ENCODE measurements around the gene TOP1. TPM values are rescaled to one million over a fixed set of nuclear protein-coding genes. Genes with fewer than 3 reads are reported as not detected.

The TOP1 gene
- polyA plus RNA-seq, 1 of the 3 experiments (the other 2 are of a cell fraction), result 11.9 TPM

GRCh38 chr20:41079066-41079465 is 50.4 kb downstream of the TOP1 start:
- CTCF ChIA-PET, result interaction anchor here (0.7 to 3.1 kb wide), 13 partner anchors 7 to 228 kb away, joined by 3 to 10 read pairs (median 4); no protein-coding TSS in a partner anchor
- DNase-seq, result no peak
- 92% methylated on average over 2 of the region's 2 CpGs for WGBS (ENCODE audit: low lambda C conversion rate)
- peaks cover 68 to 76% of the 10 kb centered on the region in 2 experiments for H3K36me3 ChIP-seq (replicated peaks in 1 of 2; ENCODE audit: control insufficient read depth in 1 of 2, insufficient read depth in 2 of 2, low read length in 1 of 2)
- peak overlapping the region; percentile 71 to 73; a peak in 2 of 4 replicates for H3K27ac ChIP-seq (ENCODE audit: low read depth in 2 of 2, low read length in 1 of 2)
- POLR2A ChIA-PET, result no interaction called here
- no peaks in the 10 kb centered on the region for H3K27me3 ChIP-seq (ENCODE audit: insufficient read depth)
- H3K9me2 ChIP-seq, result no peaks in the 10 kb centered on the region
- H3K4me2 ChIP-seq, result peak overlapping the region; percentile 53
- peaks cover 9% of the 10 kb centered on the region for H3F3A ChIP-seq (replicated peaks; ENCODE audit: insufficient read depth)
- no peak overlapping the region for H3K9ac ChIP-seq
- H3K4me1 ChIP-seq (ENCODE audit: control insufficient read depth in 1 of 2, insufficient read depth in 2 of 2, low read depth in 1 of 2, low read length in 1 of 2), result peaks cover 12 to 28% of the 10 kb centered on the region in 2 experiments
- H4K20me1 ChIP-seq (ENCODE audit: insufficient read depth), result peaks cover 9% of the 10 kb centered on the region
- no peak overlapping the region for H2AFZ ChIP-seq (ENCODE audit: low read depth)
- TF ChIP-seq REST (IDR thresholded peaks at IDR 0.05; ENCODE audit: low read depth, low read length) (no peak), SMC3 (IDR thresholded peaks at IDR 0.05; ENCODE audit: low read depth, low read length) (no peak), FOXM1 (IDR thresholded peaks at IDR 0.05; ENCODE audit: low read depth) (no peak), MAX (IDR thresholded peaks at IDR 0.05; ENCODE audit: low read depth) (no peak), NFIC (IDR thresholded peaks at IDR 0.05; ENCODE audit: borderline replicate concordance) (no peak), ELF1 (IDR thresholded peaks at IDR 0.05) (no peak), TCF12 (IDR thresholded peaks at IDR 0.05) (no peak), JUND (IDR thresholded peaks at IDR 0.05) (no peak), RFX5 (IDR thresholded peaks at IDR 0.05; ENCODE audit: low read length) (no peak), TAF1 (IDR thresholded peaks at IDR 0.05; ENCODE audit: borderline replicate concordance, low read depth, low read length) (no peak), RAD21 (IDR thresholded peaks at IDR 0.05; ENCODE audit: low read length) (no peak), GATA2 (CRISPR knock-in tag; IDR thresholded peaks at IDR 0.05) (no peak), FOXJ3 (CRISPR knock-in tag; IDR thresholded peaks at IDR 0.05) (no peak), CTCF (IDR thresholded peaks at IDR 0.05) (no peak), EP300 (IDR thresholded peaks at IDR 0.05; ENCODE audit: borderline replicate concordance in 1 of 2, low read depth in 1 of 2, low read length in 1 of 2) (no peak), SIN3A (IDR thresholded peaks at IDR 0.05; ENCODE audit: borderline replicate concordance, low read depth, low read length) (no peak)
- TF ChIP-seq, protein P1, sequence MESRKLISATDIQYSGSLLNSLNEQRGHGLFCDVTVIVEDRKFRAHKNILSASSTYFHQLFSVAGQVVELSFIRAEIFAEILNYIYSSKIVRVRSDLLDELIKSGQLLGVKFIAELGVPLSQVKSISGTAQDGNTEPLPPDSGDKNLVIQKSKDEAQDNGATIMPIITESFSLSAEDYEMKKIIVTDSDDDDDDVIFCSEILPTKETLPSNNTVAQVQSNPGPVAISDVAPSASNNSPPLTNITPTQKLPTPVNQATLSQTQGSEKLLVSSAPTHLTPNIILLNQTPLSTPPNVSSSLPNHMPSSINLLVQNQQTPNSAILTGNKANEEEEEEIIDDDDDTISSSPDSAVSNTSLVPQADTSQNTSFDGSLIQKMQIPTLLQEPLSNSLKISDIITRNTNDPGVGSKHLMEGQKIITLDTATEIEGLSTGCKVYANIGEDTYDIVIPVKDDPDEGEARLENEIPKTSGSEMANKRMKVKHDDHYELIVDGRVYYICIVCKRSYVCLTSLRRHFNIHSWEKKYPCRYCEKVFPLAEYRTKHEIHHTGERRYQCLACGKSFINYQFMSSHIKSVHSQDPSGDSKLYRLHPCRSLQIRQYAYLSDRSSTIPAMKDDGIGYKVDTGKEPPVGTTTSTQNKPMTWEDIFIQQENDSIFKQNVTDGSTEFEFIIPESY (IDR thresholded peaks at IDR 0.05; ENCODE audit: borderline replicate concordance, low read depth), result no peak
- TF ChIP-seq, protein P2, sequence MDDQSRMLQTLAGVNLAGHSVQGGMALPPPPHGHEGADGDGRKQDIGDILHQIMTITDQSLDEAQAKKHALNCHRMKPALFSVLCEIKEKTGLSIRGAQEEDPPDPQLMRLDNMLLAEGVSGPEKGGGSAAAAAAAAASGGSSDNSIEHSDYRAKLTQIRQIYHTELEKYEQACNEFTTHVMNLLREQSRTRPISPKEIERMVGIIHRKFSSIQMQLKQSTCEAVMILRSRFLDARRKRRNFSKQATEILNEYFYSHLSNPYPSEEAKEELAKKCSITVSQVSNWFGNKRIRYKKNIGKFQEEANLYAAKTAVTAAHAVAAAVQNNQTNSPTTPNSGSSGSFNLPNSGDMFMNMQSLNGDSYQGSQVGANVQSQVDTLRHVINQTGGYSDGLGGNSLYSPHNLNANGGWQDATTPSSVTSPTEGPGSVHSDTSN (IDR thresholded peaks at IDR 0.05), result no peak
- no peak overlapping the region for H3K4me3 ChIP-seq (ENCODE audit: low read depth in 2 of 2, low read length in 1 of 2)
- H3K9me3 ChIP-seq, result no peaks in the 10 kb centered on the region
- H3K79me2 ChIP-seq (ENCODE audit: insufficient read depth), result peaks cover 56% of the 10 kb centered on the region
